ENCODE data around the gene SMURF2.
"Not testable (repeated sequence)": the region's sequence is repeated elsewhere in the genome, so short reads cannot be mapped to it uniquely, and the experiment has no call there.

Gene SMURF2

DNA sequence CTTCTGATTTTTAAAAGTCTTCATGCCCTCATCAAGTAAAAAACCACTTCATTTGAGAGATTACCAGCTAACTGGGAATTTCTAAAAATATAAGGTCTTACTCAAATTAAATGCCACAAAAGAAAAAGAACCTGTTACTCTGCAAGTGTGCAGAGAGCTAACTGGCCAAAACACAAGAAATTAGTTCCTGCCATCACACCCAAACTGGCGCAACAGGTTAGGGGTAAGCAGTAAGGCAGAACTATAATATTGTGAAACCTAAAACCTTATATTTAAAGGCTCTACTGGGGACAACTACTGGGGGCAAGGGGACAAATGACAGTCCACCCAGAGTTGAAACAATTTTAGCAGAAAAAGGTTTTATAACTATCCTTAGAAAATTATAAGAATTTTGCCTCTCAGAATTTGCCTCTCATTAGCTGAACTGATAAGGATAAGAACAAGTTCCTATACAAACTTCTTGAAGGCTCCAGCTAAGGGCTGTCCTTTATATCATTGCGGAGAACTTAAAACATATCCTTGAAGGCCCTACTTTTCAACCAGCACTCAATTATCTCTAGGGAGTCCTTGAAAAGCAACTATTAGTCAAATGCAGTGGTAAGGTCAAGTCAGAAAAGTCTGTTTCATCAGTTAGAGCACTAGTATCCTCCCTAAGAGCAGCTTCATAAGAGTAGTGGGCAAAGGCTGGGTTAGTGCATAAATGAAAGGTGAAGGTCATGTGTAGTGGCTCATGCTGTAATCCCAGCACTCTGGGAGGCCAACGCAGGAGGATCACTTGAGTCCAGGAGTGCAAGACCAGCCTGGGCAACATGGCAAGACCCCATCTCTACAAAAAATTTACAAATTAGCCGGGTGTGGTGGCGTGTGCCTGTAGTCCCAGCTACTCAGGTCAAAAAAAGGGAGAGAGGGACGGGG is 31.5 kb downstream of the SMURF2 start:
- DNase-seq (ENCODE audit: low spot score), result no peak

DNA sequence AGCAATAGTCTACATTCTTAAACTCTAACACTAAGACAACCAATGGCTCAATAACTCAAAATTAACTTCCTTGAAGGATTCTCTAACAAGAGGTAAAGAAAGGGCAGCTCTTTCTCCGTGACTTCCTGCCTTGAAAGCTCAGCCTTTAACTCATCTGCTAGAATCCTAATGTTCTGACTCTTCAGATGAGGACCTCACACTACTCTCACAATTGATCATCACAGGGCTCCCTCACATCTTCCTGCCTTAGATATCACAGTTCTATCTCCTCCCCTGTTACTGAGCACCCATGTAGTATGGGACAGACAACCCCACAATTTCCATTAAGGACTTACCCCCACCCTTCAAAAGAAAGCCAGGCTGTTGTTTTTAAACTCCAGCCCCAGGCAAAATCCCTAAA is 33.5 kb downstream of the SMURF2 start:
- no peak for DNase-seq (ENCODE audit: low spot score)

DNA sequence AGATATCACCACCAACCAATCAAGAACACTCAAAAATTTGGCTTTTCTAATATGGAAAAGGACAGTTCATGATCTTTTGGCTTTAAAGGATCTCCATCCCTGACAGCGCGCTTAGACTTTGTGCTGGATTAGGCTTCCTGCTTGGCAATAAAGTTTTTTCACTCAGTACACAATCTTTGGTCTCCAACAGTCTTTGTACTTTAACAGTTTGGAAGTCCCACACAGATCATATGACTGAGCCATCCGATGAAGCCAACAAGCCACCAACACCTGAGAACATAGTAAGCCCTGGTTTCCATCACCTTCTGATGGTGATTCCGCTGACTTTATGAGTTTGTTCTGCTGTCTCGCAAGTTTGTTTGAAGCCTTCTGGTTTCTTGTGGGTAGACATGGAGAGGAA is 34.3 kb downstream of the SMURF2 start:
- DNase-seq (ENCODE audit: low spot score), result no peak

DNA sequence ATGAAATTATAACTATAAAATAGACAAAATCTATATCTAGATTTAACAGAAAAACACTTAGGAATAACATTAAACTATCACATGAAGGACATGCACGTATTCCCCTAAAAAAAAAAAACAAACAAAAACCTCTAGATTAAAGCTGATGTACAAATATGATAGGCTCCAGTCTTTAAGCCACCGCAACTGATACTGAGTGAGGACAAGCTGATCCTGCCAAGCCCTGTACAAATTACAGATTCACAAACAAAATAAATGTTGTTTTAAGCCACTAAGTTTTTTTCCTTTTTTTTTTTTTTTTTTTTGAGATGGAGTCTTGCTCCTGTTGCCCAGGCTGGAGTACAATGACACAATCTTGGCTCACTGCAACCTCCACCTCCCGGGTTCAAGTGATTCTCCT is 35.3 kb downstream of the SMURF2 start:
- DNase-seq (ENCODE audit: low spot score), result no peak

DNA sequence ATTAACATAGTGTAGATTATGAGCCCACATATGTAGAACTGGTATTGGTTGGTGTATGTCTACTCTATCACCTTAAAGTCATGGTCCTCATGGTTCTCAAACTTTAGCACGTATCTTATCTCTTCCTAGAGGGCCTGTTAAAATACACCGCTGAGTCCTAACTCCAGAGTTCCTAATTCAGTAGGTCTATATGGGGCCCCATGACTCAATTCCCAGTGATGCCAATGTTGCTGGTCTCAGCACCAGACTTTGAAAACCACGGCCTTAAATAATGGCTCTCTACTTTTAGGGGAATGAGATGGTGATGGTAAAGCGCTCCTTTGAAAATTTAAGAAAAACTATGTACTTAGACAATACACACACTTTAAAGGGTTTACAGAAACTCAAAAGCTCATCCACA is 36.6 kb downstream of the SMURF2 start:
- DNase-seq (ENCODE audit: low spot score), result no peak

DNA sequence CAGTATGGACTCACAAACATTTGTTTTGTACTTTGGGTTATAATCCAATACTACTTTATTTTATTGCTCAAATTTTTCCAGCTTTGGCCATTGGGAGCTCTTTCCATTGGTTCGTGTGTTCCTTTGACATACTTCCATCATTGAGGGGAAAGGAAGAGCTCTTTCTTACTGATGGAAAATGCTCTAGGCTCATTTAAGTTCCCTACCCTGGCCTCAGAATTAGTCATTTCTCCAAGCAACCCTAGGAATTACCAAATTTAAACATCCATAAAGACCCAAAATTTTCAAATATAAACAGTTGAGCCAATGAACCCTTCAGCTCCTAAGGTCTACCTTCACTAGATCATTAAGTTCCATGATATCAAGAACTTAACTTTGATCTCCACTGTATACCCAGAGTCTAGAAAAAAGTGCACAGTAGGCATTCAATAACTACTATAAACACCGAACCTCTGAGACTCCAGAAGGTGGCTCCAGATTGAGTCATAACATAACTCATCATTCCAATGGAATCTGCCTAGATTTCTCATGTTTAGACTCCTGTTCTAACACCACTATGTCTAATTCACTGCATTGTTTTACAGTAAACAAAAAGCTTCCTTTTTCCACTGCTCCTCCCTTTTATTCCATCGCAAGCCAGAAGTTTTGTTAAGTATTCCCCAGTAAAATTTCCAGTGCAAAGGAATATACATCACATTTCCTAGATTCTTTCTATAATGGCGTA is 39.0 kb downstream of the SMURF2 start:
- no peak for DNase-seq (ENCODE audit: low spot score)

DNA sequence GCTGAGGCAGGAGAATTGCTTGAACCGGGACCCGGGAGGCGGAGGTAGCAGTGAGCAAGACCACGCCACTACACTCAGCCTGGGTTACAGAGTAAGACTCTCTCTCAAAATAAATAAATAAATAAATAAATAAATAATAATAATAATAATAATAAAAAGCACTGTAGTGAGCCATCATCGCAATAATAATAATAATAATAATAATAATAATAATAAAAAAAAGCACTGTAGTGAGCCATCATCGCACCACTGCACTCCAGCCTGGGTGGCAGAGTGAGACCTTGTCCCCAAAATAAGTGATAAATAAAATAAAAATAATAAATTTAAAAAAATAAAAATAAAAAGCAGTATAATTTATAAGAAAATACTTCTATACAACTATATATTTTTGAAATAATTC is 40.3 kb downstream of the SMURF2 start:
- no peak for DNase-seq (ENCODE audit: low spot score)

DNA sequence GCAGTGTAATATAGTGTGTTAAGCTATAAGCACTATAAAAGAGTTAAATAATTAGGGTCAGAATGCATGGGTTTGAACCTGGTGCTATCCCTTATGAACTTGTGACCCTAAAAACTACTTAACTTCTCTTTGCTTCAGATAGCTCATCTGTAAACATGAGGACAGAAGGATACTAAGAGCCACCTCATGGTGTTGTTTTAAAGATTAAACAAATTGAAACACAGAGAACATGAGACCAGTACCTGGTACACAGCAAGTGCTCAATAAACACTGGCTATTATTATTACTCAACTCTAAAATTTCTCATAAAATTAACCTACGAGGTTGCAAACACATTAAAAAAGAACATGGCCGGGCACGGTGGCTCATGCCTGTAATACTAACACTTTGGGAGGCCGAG is 43.3 kb downstream of the SMURF2 start:
- no peak for DNase-seq (ENCODE audit: low spot score)

DNA sequence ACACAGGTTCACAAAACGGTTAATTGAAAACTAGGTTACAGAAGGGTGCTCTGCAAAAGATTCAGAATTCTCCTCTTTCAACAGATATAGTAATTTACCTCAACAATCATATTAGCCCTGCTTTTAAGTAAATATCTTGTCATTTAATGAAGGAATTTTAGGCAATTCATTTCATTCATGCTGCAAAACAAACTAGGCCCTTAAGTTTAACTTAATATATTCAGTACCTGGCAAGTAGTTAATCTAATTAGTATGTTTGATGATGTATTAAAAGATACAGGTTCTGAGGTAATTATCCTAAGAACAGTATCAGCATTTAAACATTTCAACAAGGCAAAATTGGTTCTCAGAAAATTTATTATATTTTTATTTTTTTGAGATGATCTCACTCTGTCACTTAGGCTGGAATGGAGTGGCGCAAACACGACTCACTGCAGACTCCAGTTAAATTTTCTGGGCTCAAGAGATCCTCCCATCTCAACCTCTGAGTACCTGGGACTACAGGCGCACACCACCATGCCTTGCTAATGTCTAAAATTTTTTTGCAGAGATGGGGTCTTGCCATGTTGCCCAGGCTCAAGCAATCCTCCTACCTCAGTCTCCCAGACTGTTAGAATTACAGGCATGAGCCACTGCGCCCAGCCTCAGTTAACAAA is 44.9 kb downstream of the SMURF2 start:
- DNase-seq (ENCODE audit: low spot score), result no peak

DNA sequence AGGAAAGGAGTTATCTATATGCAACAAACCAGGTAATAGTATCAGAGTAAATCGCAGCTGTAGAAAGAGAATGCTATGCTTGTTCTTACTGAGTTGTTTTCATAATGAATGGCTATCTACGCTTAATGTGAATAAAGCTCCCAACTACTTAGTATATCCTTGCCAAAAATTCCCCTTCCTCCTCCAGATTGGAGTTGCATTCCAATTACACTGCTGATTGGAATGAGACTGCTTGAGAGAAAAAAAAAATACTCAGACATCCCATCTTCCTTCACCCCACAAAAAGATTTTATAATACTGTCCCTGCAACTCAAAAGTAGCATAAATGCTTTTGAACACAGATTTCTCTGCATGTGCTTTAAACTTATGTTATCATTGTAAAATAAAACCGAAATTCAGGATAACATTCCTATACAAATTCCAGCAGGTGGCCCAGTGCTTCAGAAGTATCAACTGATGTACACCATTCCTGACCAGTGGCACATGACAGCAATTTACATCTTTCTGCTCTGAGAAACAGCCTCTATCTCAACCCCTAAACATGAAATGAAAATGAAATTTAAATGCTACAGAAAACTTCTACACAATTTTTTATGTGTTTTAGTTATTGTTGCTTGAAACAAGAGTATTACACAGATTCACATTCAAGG is 47.0 kb downstream of the SMURF2 start:
- DNase-seq (ENCODE audit: low spot score), result no peak

DNA sequence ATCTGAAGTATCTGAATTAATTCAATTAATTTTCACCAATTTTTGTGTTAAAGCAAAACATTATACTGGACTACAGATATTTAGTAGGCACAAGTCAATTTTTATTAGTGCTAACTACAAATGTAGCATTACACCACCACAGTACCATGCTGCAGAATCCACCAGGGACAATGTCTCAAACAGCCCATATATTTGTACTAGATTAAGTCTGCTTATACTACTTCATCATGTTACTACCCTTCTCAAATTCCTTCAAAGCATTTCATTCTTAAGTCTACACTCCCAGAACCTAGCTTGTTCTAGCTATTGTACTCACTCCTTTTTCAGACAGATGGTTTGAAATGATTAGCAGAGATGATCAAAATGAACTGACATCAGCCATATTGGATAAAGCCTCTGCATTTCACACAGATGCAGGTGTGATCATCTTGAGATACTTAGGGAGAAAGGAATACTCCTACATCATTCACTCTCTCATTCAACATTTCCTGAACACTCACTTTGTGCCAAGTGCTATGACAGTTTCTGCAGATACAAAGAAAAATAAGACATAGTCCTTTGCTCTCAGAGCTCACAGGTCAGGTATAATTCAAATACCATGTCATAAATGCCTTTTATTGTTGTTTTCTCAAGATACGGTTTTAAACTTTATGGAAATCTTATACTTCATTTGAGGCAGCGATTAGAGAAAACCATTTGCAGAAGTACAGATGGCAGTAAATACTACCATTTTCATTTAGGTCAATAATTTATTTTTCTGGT is 47.7 kb downstream of the SMURF2 start:
- no peak for DNase-seq (ENCODE audit: low spot score)

DNA sequence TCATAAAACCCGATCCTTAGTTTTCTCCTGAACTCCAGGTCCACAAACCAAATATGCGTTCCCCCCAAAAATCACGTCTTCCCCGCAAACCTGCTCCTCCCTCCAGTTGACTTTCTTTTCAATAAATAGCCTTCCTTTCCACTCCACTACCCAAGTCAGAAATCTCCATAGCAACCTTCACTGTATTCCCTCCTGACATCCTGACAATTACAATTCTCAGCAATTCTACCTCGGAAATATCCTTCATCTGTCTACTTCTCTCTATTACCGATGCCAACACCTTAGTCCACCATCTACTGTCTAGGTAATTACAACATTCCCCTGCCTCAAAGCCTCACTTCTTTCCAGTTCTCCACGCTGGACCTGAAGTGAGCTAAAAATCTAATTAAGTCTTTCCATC is 50.7 kb downstream of the SMURF2 start:
- DNase-seq (ENCODE audit: low spot score), result peak; percentile 56

DNA sequence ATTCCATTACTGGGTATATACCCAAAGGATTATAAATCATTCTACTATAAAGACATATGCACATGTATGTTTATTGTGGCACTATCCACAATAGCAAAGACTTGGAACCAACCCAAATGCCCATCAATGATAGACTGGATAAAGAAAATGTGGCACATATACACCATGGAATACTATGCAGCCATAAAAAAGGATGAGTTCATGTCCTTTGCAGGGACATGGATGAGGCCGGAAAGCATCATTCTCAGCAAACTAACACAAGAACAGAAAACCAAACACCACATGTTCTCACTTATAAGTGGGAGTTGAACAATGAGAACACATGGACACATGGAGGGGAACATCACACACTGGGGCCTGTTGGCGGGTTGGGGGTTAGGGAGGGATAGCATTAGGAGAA is 51.9 kb downstream of the SMURF2 start:
- not testable (repeated sequence) for DNase-seq (ENCODE audit: low spot score)

DNA sequence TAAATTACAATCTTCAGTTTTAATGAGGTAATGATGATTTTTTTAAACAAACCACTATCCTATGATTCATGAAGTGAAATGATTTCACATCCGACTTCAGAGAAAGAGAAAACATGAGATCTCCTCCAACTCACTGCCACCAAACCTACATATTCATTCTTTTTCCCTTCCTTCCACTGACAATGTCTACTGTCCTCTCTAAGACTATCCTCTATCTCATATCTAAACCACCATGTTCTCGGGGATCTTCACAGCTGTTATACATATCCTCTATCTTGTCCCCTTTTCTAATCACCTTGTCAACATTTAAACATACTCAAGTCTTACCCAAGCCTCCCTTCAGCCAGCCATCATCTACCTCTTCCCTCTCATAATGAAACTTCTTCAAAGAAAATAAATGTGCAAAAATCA is 53.5 kb downstream of the SMURF2 start:
- no peak for DNase-seq (ENCODE audit: low spot score)

DNA sequence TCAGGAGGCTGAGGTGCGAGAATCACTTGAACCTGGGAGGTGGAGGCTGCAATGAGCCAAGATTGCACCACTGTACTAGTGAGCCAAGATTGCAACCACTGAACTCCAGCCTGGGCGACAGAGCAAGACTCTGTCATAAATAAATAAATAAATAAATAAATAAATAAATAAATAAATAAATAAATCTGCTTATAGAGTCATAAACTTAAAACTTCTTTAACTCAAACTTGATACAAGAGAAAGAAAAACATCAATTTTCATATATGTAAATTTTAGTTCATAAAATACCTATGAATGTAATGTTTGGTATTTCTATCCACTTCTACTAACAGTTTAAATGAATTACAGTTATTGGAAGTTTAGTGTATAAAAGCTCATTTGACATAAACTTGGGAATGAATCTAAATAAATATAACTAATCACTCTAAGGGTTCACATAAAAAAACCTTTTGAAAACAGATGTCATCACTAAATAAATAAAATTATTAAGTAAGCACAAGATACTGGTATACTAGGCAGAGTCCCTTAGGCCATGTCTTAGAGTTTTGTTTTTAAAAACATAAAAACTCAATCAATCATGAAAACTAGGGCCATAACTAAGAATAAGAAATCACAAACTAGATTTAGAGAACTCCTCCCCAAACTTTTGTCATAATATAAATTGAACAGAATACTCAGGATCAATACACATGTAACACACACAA is 54.1 kb downstream of the SMURF2 start:
- DNase-seq (ENCODE audit: low spot score), result no peak

DNA sequence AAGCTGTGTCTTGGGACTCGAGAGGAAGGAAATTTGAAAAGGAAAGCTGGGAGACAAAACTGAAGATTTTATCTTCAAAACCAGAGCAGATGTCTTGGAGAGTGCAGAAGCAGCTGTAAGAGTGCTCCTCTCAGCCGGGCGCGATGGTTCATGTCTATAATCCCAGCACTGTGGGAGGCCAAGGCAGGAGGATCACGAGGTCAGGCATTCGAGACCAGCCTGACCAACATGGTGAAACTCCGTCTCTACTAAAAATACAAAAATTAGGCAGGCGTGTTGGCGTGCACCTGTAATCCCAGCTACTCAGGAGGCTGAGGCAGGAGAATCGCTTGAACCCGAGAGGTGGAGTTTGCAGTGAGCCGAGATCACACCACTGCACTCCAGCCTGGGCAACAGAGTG is 57.6 kb downstream of the SMURF2 start:
- DNase-seq (ENCODE audit: low spot score), result not testable (repeated sequence)

DNA sequence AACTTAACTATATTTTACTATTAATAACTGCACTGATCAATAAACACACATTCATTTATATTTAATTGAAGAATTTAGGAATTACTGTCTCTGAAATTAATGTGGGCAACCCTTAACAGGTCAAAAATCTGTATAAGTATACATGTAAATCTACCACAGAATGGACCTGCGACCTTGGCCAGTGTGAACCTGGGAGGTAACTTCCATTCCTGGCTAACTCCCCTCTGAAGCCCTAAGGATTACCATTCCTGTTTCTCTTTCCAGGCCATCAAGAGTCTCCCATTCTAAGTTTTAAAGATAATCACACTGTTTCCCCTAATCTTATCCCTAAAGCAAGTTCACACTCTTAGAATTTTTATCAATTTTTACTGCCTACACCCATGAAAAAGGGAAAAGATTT is 58.1 kb downstream of the SMURF2 start:
- DNase-seq (ENCODE audit: low spot score), result no peak

DNA sequence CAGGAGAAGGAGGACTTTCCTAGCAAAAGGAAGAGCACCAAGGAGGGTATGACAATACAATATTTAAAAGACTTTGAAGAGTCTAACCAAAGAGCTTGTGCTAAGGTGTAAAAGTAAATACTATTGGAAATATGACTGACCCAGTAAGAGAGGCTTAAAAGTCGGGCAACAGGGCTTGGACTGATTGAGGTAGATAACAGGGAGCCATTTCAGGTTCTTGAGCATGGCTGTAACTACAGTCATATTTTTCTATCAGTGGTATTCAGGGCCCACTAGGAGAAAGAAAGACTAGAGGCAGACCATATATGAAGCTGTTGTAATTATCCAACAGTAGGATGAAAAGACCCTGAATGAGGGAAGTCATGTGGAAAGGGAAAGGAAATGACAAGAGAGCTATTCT is 62.3 kb downstream of the SMURF2 start:
- no peak for DNase-seq (ENCODE audit: low spot score)

DNA sequence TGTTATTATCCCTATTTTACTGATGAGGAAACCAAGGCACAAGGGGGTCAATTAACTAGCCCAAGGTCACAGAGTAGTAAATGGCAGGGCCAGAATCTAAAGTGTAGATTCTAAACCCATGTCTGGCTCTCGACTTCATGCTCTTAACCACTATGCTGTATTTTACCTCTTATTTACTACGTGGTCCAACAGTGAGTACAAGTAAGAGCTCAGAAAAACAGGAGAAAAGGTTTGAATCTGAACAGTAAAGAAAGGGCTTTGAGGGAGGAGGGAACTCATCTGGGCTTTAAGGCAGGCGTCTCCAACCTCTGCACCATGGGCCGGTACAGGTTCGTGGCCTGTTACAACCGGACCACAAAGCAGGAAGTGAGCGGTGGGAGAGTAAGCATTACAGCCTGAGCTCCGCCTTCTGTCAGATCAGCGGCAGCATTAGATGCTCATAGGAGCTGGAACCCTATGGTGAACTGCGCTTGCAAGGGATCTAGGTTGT is 62.9 kb downstream of the SMURF2 start:
- DNase-seq (ENCODE audit: low spot score), result no peak

DNA sequence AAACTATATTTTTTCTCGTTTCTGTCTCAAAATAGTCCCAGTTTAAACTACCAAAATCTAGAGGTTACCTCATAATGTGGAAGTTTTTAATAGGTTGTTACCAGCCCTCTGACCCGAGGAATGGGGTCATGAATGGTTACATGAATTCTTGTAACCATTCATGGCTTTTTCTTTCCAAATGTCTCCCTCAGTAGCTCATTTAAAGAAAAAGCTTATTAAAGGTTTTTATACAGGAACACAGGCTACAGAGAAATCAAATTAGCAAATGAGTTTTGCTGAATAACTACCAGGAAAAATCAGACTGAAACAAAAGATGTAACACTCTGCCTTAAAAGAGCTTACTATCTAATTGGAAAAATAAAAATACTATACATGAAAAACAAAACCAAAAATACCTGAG is 63.4 kb downstream of the SMURF2 start:
- DNase-seq (ENCODE audit: low spot score), result no peak

DNA sequence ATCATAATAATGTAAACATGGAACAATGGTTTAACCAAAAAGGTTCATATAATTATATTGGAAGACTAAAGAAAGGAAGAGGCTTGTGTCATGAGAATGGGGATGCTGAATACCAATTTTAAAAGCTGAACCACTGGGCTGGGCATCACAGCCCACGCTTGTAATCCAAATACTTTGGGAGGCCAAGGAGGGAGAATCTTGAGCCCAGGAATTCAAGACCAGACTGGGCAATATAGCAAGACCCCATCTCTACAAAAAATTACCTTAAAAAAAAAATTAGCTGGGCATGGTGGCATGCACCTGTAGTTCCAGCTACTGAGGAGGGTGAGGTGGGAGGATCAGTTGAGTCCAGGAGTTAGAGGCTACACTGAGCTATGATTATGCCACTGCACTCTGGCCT is 65.1 kb downstream of the SMURF2 start:
- no peak for DNase-seq (ENCODE audit: low spot score)
